Measurements from ENCODE around the gene KMT2D. TPM values are rescaled to one million over a fixed set of nuclear protein-coding genes. Genes with fewer than 3 reads are reported as not detected.

KMT2D gene
- total RNA-seq, 3 donors from 2014 or later (not counting 1 experiment from before 2014, with no cell fraction given), result 164 to 186 (median 182) TPM

DNA sequence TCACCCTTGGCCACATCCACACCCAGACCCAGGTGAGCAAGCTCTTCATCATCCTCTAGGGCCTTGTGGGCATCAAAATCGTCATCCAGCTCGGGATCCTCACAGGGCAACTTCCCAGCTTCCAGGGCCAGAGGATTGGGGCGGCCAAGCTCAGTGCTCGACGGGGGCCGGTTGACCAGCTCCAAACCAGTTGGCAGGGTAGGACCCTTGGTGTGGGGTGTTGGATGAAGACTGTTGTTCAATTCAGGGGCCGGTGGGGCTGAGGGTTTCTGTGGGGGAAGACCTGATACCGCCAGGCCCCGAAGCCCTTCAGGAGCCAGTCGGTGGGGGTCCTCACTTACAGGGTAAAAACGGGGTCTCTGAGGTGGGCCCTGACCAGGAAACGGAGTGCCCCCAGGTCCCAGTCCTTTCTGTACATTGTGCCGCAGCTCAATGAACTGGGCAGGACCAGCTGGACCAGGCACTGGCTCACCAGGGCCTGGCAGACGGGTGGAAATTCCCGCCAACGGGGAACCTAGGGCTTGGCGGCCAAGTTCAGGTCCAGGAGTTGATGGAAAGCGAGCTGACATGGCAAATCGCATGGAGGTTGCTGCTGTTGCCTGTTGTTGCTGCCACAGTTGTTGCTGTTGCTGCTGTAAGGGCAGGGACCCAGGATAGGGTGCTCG lies 22.2 kb downstream of the KMT2D start:
- intact Hi-C loops (cut with micrococcal nuclease), result no loop called here
- Mint-ChIP-seq H3K9me3 (no peaks in the 10 kb centered on the region), H3K27me3 (ENCODE audit: low read depth in 2 of 2) (no peaks in the 10 kb centered on the region), H3K4me3 (no peak overlapping the region), H3K27ac (no peak overlapping the region), H3K4me1 (peaks cover 0 to 2% of the 10 kb centered on the region in 2 donors), H3K36me3 (peaks cover 7% of the 10 kb centered on the region)
- Histone ChIP-seq H3K27ac (ENCODE audit: low read length) (no peak overlapping the region), H3K4me1 (ENCODE audit: control insufficient read depth, insufficient read depth, low read length) (no peaks in the 10 kb centered on the region), H3K36me3 (ENCODE audit: control insufficient read depth, insufficient read depth, low read length) (peaks cover 85% of the 10 kb centered on the region), H3K27me3 (ENCODE audit: control insufficient read depth, insufficient read depth, low read length) (no peaks in the 10 kb centered on the region), H3K9me3 (ENCODE audit: control insufficient read depth, insufficient read depth, low read length) (no peaks in the 10 kb centered on the region), H3K4me3 (ENCODE audit: low read length) (no peak overlapping the region)
- TF ChIP-seq, protein P1, sequence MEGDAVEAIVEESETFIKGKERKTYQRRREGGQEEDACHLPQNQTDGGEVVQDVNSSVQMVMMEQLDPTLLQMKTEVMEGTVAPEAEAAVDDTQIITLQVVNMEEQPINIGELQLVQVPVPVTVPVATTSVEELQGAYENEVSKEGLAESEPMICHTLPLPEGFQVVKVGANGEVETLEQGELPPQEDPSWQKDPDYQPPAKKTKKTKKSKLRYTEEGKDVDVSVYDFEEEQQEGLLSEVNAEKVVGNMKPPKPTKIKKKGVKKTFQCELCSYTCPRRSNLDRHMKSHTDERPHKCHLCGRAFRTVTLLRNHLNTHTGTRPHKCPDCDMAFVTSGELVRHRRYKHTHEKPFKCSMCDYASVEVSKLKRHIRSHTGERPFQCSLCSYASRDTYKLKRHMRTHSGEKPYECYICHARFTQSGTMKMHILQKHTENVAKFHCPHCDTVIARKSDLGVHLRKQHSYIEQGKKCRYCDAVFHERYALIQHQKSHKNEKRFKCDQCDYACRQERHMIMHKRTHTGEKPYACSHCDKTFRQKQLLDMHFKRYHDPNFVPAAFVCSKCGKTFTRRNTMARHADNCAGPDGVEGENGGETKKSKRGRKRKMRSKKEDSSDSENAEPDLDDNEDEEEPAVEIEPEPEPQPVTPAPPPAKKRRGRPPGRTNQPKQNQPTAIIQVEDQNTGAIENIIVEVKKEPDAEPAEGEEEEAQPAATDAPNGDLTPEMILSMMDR (IDR thresholded peaks at IDR 0.05), result no peak
- ATAC-seq (no peak), DNase-seq (no peak)
- WGBS (ENCODE audit: insufficient coverage), result 98% methylated on average over 20 of the region's 20 CpGs

GRCh38 chr12:49037947-49038237 lies 22.7 kb downstream of the KMT2D start:
- 95% methylated on average over 7 of the region's 7 CpGs for WGBS (ENCODE audit: insufficient coverage)

DNA sequence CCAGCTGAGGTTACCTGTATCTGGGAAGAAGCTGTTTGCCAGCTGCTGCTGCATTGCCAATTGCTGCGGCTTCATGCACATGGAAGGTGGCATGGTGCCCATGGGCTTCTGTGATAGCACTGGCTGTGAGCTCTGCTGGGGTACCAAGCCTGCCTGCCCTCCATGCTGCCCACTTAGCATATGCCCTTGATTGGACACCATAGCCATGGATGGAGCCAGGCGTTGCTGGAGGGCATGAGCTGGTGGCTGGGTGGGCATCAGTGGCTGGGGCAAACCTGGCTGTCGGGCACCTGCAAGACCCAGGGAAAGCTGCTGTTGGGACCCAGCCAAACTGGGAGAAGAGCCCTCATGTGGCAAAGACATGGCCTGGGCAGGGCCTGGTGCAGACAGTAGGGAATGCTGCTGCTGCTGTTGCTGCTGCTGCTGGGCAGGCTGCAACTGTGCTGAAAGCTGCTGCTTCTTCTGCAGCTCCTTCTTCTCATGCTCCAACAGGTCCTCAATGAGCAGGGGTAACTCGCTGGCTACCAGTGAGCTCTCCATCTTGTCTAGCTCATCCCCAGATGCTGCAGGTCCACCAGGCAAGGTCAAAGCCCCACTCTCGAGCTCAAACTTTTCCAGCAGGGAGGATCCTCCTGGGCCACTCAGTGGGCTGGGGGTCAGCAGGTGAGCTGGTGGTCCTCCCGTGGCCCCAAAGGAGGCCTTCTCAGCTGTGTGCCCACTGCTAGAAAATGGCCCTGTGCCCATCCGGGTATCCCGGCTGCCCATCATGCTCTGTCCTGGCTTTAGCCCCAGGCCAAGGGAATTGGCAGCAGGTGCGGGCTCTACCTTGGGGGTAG lies 23.3 kb downstream of the KMT2D start:
- ATAC-seq (no peak), DNase-seq (no peak)
- Mint-ChIP-seq H3K36me3 (no peaks in the 10 kb centered on the region), H3K27ac (no peak overlapping the region), H3K27me3 (ENCODE audit: low read depth in 2 of 2) (no peaks in the 10 kb centered on the region), H3K4me1 (no peaks in the 10 kb centered on the region), H3K4me3 (no peak overlapping the region), H3K9me3 (no peaks in the 10 kb centered on the region)
- H3K9me3 ChIP-seq (ENCODE audit: control insufficient read depth, insufficient read depth, low read length), result no peaks in the 10 kb centered on the region
- H3K27me3 ChIP-seq (ENCODE audit: control insufficient read depth, insufficient read depth, low read length), result no peaks in the 10 kb centered on the region
- H3K4me3 ChIP-seq (ENCODE audit: low read length), result no peak overlapping the region
- H3K4me1 ChIP-seq (ENCODE audit: control insufficient read depth, insufficient read depth, low read length), result no peaks in the 10 kb centered on the region
- peaks cover 84% of the 10 kb centered on the region for H3K36me3 ChIP-seq (ENCODE audit: control insufficient read depth, insufficient read depth, low read length)
- TF ChIP-seq, protein P1 (IDR thresholded peaks at IDR 0.05), result no peak
- intact Hi-C loops (cut with micrococcal nuclease), result no loop called here
- no peak overlapping the region for H3K27ac ChIP-seq (ENCODE audit: low read length)
- WGBS (ENCODE audit: insufficient coverage), result 97% methylated on average over 9 of the region's 9 CpGs

More at GRCh38 chr12:49037947-49038237, 22.7 kb downstream of the KMT2D start:
- Mint-ChIP-seq H3K27me3 (ENCODE audit: low read depth in 2 of 2) (no peaks in the 10 kb centered on the region), H3K4me1 (no peaks in the 10 kb centered on the region), H3K9me3 (no peaks in the 10 kb centered on the region), H3K4me3 (no peak overlapping the region), H3K36me3 (peaks cover 2% of the 10 kb centered on the region), H3K27ac (no peak overlapping the region)
- TF ChIP-seq, protein P1 (IDR thresholded peaks at IDR 0.05), result no peak
- H3K9me3 ChIP-seq (ENCODE audit: control insufficient read depth, insufficient read depth, low read length), result no peaks in the 10 kb centered on the region
- H3K4me3 ChIP-seq (ENCODE audit: low read length), result no peak overlapping the region
- intact Hi-C loops (cut with micrococcal nuclease), result no loop called here
- ATAC-seq (no peak), DNase-seq (no peak)
- no peak overlapping the region for H3K27ac ChIP-seq (ENCODE audit: low read length)
- no peaks in the 10 kb centered on the region for H3K4me1 ChIP-seq (ENCODE audit: control insufficient read depth, insufficient read depth, low read length)
- H3K36me3 ChIP-seq (ENCODE audit: control insufficient read depth, insufficient read depth, low read length), result peaks cover 84% of the 10 kb centered on the region
- no peaks in the 10 kb centered on the region for H3K27me3 ChIP-seq (ENCODE audit: control insufficient read depth, insufficient read depth, low read length)

Data from natural killer cell (primary cell).